H9 (cell line): ENCODE results near the gene CHMP1A. TPM values are rescaled to one million over a fixed set of nuclear protein-coding genes. Genes with fewer than 3 reads are reported as not detected.

Experiments used
- DNase-seq: peaks from one replicate; pipeline ENCODE4 v3.0.0-alpha.2; 2017
- H2AFZ ChIP-seq: one replicate; pipeline ENCODE4 v1.6.1; 2013; ENCODE audit warnings: mild to moderate bottlenecking, low read length, control low read depth, moderate library complexity
- H2AK5ac ChIP-seq: 2 replicates; pipeline ENCODE4 v1.6.1; 2013; ENCODE audit warnings: low read length, control low read depth, mixed read lengths; ENCODE audit not compliant: insufficient read length
- H2BK120ac ChIP-seq: one replicate; pipeline ENCODE4 v1.6.1; 2013; ENCODE audit warnings: low read depth, mild to moderate bottlenecking, low read length, control low read depth, inconsistent platforms; ENCODE audit not compliant: poor library complexity, severe bottlenecking
- H2BK12ac ChIP-seq: 2 replicates; pipeline ENCODE4 v1.6.1; 2013; ENCODE audit warnings: low read length, control low read depth, mixed read lengths, low read depth; ENCODE audit not compliant: insufficient read length
- H2BK15ac ChIP-seq: 2 replicates; pipeline ENCODE4 v1.6.1; 2013; ENCODE audit warnings: low read depth, low read length, control low read depth
- H2BK20ac ChIP-seq: one replicate; pipeline ENCODE4 v1.6.1; 2013; ENCODE audit warnings: low read depth, mild to moderate bottlenecking, low read length, control low read depth, inconsistent platforms; ENCODE audit not compliant: poor library complexity, severe bottlenecking
- H2BK5ac ChIP-seq: 2 replicates; pipeline ENCODE4 v1.6.1; 2013; ENCODE audit warnings: low read length, control low read depth, mixed read lengths; ENCODE audit not compliant: insufficient read length
- H3K14ac ChIP-seq: 2 replicates; pipeline ENCODE4 v1.6.1; 2013; ENCODE audit warnings: low read length, control low read depth; ENCODE audit not compliant: insufficient read depth
- H3K18ac ChIP-seq: 2 replicates; pipeline ENCODE4 v1.6.1; 2013; ENCODE audit warnings: low read depth, mild to moderate bottlenecking, mixed read lengths, low read length, control low read depth; ENCODE audit not compliant: insufficient read length
- H3K23ac ChIP-seq: 2 replicates; pipeline ENCODE4 v1.6.1; 2013; ENCODE audit warnings: low read length, control low read depth, mixed read lengths, low read depth; ENCODE audit not compliant: insufficient read length
- H3K23me2 ChIP-seq: 2 replicates; pipeline ENCODE4 v1.6.1; 2013; ENCODE audit warnings: low read depth, mild to moderate bottlenecking, mixed read lengths, low read length, control low read depth; ENCODE audit not compliant: insufficient read length, poor library complexity, severe bottlenecking
- H3K27ac ChIP-seq: 2 replicates; pipeline ENCODE4 v1.5.1; 2013; ENCODE audit warnings: low read length, control low read depth, mixed read lengths, low read depth; ENCODE audit not compliant: insufficient read length
- H3K27me3 ChIP-seq: 2 replicates; pipeline ENCODE4 v1.6.1; 2013; ENCODE audit warnings: low read length, control low read depth, inconsistent platforms; ENCODE audit not compliant: insufficient read depth
- H3K4ac ChIP-seq: 2 replicates; pipeline ENCODE4 v1.6.1; 2013; ENCODE audit warnings: low read depth, mild to moderate bottlenecking, control low read depth, inconsistent platforms, low read length, moderate library complexity
- H3K4me1 ChIP-seq: 2 replicates; pipeline ENCODE4 v1.6.1; 2013; ENCODE audit warnings: low read length, control low read depth, inconsistent platforms; ENCODE audit not compliant: insufficient read depth
- H3K4me2 ChIP-seq: 2 replicates; pipeline ENCODE4 v1.6.1; 2013; ENCODE audit warnings: low read length, control low read depth, mixed read lengths; ENCODE audit not compliant: insufficient read length, insufficient read depth
- H3K56ac ChIP-seq: 2 replicates; pipeline ENCODE4 v1.6.1; 2013; ENCODE audit warnings: low read depth, mild to moderate bottlenecking, mixed read lengths, low read length, control low read depth; ENCODE audit not compliant: insufficient read length
- H3K79me1 ChIP-seq: 2 replicates; pipeline ENCODE4 v1.6.1; 2013; ENCODE audit warnings: low read depth, mild to moderate bottlenecking, moderate library complexity, low read length, control low read depth, inconsistent platforms; ENCODE audit not compliant: insufficient read depth, poor library complexity, severe bottlenecking
- H3K79me2 ChIP-seq: 2 replicates; pipeline ENCODE4 v1.6.1; 2013; ENCODE audit warnings: low read length, control low read depth, inconsistent platforms; ENCODE audit not compliant: insufficient read depth
- H3K9ac ChIP-seq: 2 replicates; pipeline ENCODE4 v1.6.1; 2013; ENCODE audit warnings: low read length, control low read depth, mixed read lengths; ENCODE audit not compliant: insufficient read length; ENCODE audit errors: extremely low read depth
- H3K9me3 ChIP-seq: one replicate; pipeline ENCODE4 v1.6.1; 2013; ENCODE audit warnings: low read depth, low read length, inconsistent platforms; ENCODE audit not compliant: control insufficient read depth
- H3T11ph ChIP-seq: one replicate; pipeline ENCODE4 v1.6.1; 2013; ENCODE audit warnings: mild to moderate bottlenecking, low read length, control low read depth, inconsistent platforms
- H4K20me1 ChIP-seq: one replicate; pipeline ENCODE4 v1.6.1; 2013; ENCODE audit not compliant: control insufficient read depth, insufficient read length, insufficient read depth
- H4K5ac ChIP-seq: 2 replicates; pipeline ENCODE4 v1.6.1; 2013; ENCODE audit warnings: low read depth, mild to moderate bottlenecking, mixed read lengths, low read length, control low read depth; ENCODE audit not compliant: insufficient read length
- H4K8ac ChIP-seq: replicated peaks from 2 replicates; pipeline ENCODE4 v1.6.1; 2013; ENCODE audit warnings: low read length, control low read depth, mixed read lengths, low read depth; ENCODE audit not compliant: insufficient read length
- H4K91ac ChIP-seq: 2 replicates; pipeline ENCODE4 v1.6.1; 2013; ENCODE audit warnings: low read depth, mild to moderate bottlenecking, moderate library complexity, mixed read lengths, low read length, control low read depth; ENCODE audit not compliant: insufficient read length
- H3K27ac Mint-ChIP-seq, 3 experiments: 2 replicates in 2 of 3; 3 replicates in 1 of 3; pipeline ENCODE4 v1.8.0; 2020 to 2021; ENCODE audit warnings: mixed read lengths in 3 of 3, mild to moderate bottlenecking in 1 of 3, moderate library complexity in 1 of 3
- H3K27me3 Mint-ChIP-seq: 2 replicates; pipeline ENCODE4 v1.8.0; 2021; ENCODE audit warnings: low read depth, mild to moderate bottlenecking, moderate library complexity, mixed read lengths
- H3K36me3 Mint-ChIP-seq, 3 experiments: 2 replicates in 2 of 3; 3 replicates in 1 of 3; pipeline ENCODE4 v1.8.0; 2020 to 2021; ENCODE audit warnings: low read depth in 3 of 3, mixed read lengths in 3 of 3; ENCODE audit not compliant: insufficient read depth in 1 of 3
- H3K4me1 Mint-ChIP-seq, 2 experiments: 2 replicates each; pipeline ENCODE4 v1.8.0; 2020; ENCODE audit warnings: mixed read lengths in 2 of 2
- H3K4me3 Mint-ChIP-seq, 2 experiments: 2 replicates in 1 of 2; 3 replicates in 1 of 2; pipeline ENCODE4 v1.8.0; 2020 to 2021; ENCODE audit warnings: mild to moderate bottlenecking in 2 of 2, mixed read lengths in 2 of 2, moderate library complexity in 1 of 2
- H3K9me3 Mint-ChIP-seq, 2 experiments: 2 replicates in 1 of 2; 3 replicates in 1 of 2; pipeline ENCODE4 v1.8.0; 2020; ENCODE audit warnings: mild to moderate bottlenecking in 2 of 2, mixed read lengths in 2 of 2, moderate library complexity in 1 of 2
- WGBS: extraction: QIAGEN DNeasy Blood & Tissue Kit; methylation state at CpG from one replicate; pipeline ENCODE4 v1.1.7; 2013; ENCODE audit warnings: missing lambda C conversion rate, low lambda C conversion rate, mixed read lengths; ENCODE audit not compliant: insufficient read length; ENCODE audit errors: extremely low coverage; 5-methylcytosine and 5-hydroxymethylcytosine counted together
- total RNA-seq: library from RNA; stranded (reverse); gene quantifications from 2 replicates; pipeline ENCODE4 v1.2.1, GENCODE V29; 2021
- TF ChIP-seq, protein P1 (sequence below): fragments of 200-600 bp; sonication (generic); conservative IDR thresholded peaks from 3 replicates; pipeline ENCODE4 v1.8.0; 2021; ENCODE audit warnings: antibody characterized with exemption, mild to moderate bottlenecking

Gene CHMP1A
- total RNA-seq, 1 experiment from 2014 or later, result 89.6 TPM

DNA sequence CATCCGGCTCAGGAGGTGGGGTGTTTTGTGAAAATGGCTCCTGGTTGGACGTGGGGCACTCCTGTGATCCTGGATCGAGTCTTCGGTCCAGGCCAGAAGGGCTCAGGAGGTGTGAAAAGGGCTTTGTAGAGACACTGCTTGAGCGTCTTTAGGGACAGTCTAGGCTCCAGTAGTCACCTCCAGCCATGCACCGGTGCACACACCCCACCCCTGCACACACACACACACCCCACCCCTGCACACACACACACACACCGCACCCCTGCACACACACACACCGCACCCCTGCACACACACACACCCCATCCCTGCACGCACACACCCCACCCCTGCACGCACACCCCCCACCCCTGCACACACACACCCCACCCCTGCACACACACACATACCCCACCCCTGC lies 19.1 kb downstream of the CHMP1A start:
- Mint-ChIP-seq H3K27ac (no peak overlapping the region), H3K36me3 (no peaks in the 10 kb centered on the region), H3K4me1 (peaks cover 10 to 11% of the 10 kb centered on the region in 2 experiments), H3K4me3 (0 out of 5 replicates have a peak overlapping the region, but pooled peaks of 1 of the 2 experiments have one; percentile 17), H3K9me3 (no peaks in the 10 kb centered on the region), H3K27me3 (peaks cover 19% of the 10 kb centered on the region)
- H3K27me3 ChIP-seq, result peaks cover 2% of the 10 kb centered on the region; the same call in 1 of the 2 replicates
- no peak overlapping the region for H3K18ac ChIP-seq
- H4K5ac ChIP-seq, result no peak overlapping the region
- H3K4me1 ChIP-seq, result no peaks in the 10 kb centered on the region
- no peak overlapping the region for H2BK20ac ChIP-seq
- no peak overlapping the region for H3K4me2 ChIP-seq
- WGBS, result no CpG with 5 or more reads among the region's 10 CpGs
- H3T11ph ChIP-seq, result no peak overlapping the region
- no peaks in the 10 kb centered on the region for H4K20me1 ChIP-seq
- H3K23me2 ChIP-seq, result no peaks in the 10 kb centered on the region
- DNase-seq, result no peak
- H4K8ac ChIP-seq, result no peak overlapping the region
- TF ChIP-seq, protein P1, sequence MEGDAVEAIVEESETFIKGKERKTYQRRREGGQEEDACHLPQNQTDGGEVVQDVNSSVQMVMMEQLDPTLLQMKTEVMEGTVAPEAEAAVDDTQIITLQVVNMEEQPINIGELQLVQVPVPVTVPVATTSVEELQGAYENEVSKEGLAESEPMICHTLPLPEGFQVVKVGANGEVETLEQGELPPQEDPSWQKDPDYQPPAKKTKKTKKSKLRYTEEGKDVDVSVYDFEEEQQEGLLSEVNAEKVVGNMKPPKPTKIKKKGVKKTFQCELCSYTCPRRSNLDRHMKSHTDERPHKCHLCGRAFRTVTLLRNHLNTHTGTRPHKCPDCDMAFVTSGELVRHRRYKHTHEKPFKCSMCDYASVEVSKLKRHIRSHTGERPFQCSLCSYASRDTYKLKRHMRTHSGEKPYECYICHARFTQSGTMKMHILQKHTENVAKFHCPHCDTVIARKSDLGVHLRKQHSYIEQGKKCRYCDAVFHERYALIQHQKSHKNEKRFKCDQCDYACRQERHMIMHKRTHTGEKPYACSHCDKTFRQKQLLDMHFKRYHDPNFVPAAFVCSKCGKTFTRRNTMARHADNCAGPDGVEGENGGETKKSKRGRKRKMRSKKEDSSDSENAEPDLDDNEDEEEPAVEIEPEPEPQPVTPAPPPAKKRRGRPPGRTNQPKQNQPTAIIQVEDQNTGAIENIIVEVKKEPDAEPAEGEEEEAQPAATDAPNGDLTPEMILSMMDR, result no peak
- no peak overlapping the region for H4K91ac ChIP-seq
- H3K14ac ChIP-seq, result no peak overlapping the region
- no peak overlapping the region for H2BK12ac ChIP-seq
- H3K56ac ChIP-seq, result no peak overlapping the region
- H3K9ac ChIP-seq, result no peak overlapping the region
- H3K9me3 ChIP-seq, result no peaks in the 10 kb centered on the region
- H3K79me1 ChIP-seq, result no peaks in the 10 kb centered on the region
- H2BK5ac ChIP-seq, result no peak overlapping the region
- no peaks in the 10 kb centered on the region for H3K79me2 ChIP-seq
- H3K27ac ChIP-seq, result no peak overlapping the region
- no peak overlapping the region for H3K23ac ChIP-seq
- H2AFZ ChIP-seq, result no peak overlapping the region
- no peak overlapping the region for H2AK5ac ChIP-seq
- H2BK15ac ChIP-seq, result no peak overlapping the region
- no peak overlapping the region for H2BK120ac ChIP-seq
- H3K4ac ChIP-seq, result no peak overlapping the region
